ENCODE data around the gene SGSM2.

Gene SGSM2

GRCh38 chr17:2387086-2388019 is 50.1 kb downstream of the SGSM2 start:
- no peak for DNase-seq

GRCh38 chr17:2388020-2388682 is 50.9 kb downstream of the SGSM2 start:
- DNase-seq = no peak

GRCh38 chr17:2388683-2389055 is 51.4 kb downstream of the SGSM2 start:
- DNase-seq = no peak

GRCh38 chr17:2390199-2390836 is 53.0 kb downstream of the SGSM2 start:
- DNase-seq = no peak

GRCh38 chr17:2391597-2392251 is 54.4 kb downstream of the SGSM2 start:
- DNase-seq = no peak

- DNase-seq = peak; percentile 98 to 99
Measured at GRCh38 chr17:2392252-2393173, 55.2 kb downstream of the SGSM2 start.

- DNase-seq = peak; percentile 83
Measured at GRCh38 chr17:2393174-2393953, 56.1 kb downstream of the SGSM2 start.

GRCh38 chr17:2393954-2394749 is 56.9 kb downstream of the SGSM2 start:
- DNase-seq = no peak

- DNase-seq = no peak
Measured at GRCh38 chr17:2394775-2395201, 57.5 kb downstream of the SGSM2 start.

- peak; percentile 82 to 93 for DNase-seq
Measured at GRCh38 chr17:2395258-2396181, 58.2 kb downstream of the SGSM2 start.

GRCh38 chr17:2396192-2396567 is 58.9 kb downstream of the SGSM2 start:
- DNase-seq = no peak

GRCh38 chr17:2396568-2397246 is 59.4 kb downstream of the SGSM2 start:
- peak; percentile 96 to 97 for DNase-seq

GRCh38 chr17:2397247-2398171 is 60.2 kb downstream of the SGSM2 start:
- no peak for DNase-seq

- no peak for DNase-seq
Measured at GRCh38 chr17:2398182-2398581, 60.9 kb downstream of the SGSM2 start.

GRCh38 chr17:2398655-2399571 is 61.6 kb downstream of the SGSM2 start:
- DNase-seq = peak; percentile 79 to 90

Data from inflammatory macrophage (primary cell).